HT1080 (cell line): ENCODE data around the gene ENDOD1. TPM values are rescaled to one million over a fixed set of nuclear protein-coding genes. Genes with fewer than 3 reads are reported as not detected.

Experiments used
- DNase-seq: peaks from one replicate; pipeline ENCODE4 v3.0.0-alpha.2; 2015; ENCODE audit warnings: low read depth
- total RNA-seq: library from RNA; depleted of rRNA; stranded (reverse); fragments of >200 nt; shearing (Covaris generic); gene quantifications from 2 replicates; pipeline ENCODE4 v1.2.3, GENCODE V29; 2014; rRNA removed

The ENDOD1 gene
- total RNA-seq, 1 experiment from 2014 or later = 38.8 TPM

DNA sequence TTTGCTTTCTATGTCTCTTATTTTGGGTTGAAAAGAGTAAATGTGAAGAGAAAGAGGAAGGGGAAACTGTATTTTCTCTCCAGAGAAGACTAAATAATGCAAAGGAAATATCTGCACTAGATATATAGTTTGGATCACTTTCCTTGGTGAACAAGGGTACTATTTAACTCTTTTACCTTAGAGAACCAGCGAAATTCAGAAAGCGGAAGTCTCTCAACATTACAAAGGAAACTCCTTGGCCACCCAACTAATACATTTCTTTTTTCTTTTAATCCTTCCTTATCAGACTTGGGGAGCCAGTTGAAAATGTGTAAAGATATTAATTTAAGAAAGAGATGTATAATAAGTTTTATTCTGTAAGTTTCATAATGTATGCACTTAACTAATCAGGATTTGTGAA lies 77.1 kb downstream of the ENDOD1 start:
- no peak for DNase-seq

GRCh38 chr11:95170294-95170693 lies 80.6 kb downstream of the ENDOD1 start:
- no peak for DNase-seq

GRCh38 chr11:95175818-95176380 lies 86.3 kb downstream of the ENDOD1 start:
- DNase-seq = no peak

Other genes with a start within 250 kb of the ENDOD1 start
- gene CWC15, start 116.3 kb upstream of the ENDOD1 start, total RNA-seq = 50.1 and 58.3 TPM in 2 replicates
- 1.8 and 3.2 TPM in 2 replicates for gene KDM4D, start 116.1 kb upstream of the ENDOD1 start, total RNA-seq
- gene KDM4E, start 64.6 kb upstream of the ENDOD1 start, total RNA-seq = not detected in 2 replicates
- gene KDM4F, start 40.4 kb upstream of the ENDOD1 start, total RNA-seq = not detected in 2 replicates
- 12.9 and 19.0 TPM in 2 replicates for gene SRSF8, start 22.9 kb upstream of the ENDOD1 start, total RNA-seq
- gene SESN3, start 141.4 kb downstream of the ENDOD1 start, total RNA-seq = 0.94 and 1.5 TPM in 2 replicates